HG02840 (cell line): ENCODE measurements around the gene KRT74.

Source experiments
- ATAC-seq: cut with Tn5 transposase; IDR thresholded peaks from one replicate; pipeline ENCODE4 v1.9.1; 2021; ENCODE audit warnings: mild to moderate bottlenecking, moderate library complexity, moderate number of reproducible peaks; ENCODE audit not compliant: unreplicated experiment, low FRiP score

KRT74 gene

DNA sequence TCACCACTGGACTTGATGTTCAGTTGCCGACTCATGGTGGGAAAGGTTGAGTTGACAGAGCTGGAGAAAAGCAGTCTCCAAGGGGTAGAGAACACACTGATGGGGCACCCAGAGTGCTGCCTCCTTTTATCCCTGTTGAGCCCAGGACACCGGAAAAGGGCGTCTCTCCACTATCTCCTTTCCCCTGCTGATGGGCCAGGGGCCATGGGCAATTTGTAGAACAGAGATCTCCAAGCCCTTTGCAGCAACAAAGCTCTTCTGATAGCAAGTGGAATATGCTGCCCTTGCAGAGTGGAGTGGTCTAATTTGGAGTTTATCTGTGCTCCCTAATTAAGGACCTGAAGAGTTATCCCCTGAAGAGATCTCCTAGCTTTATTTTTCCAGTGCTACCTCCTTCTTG lies at the start of gene KRT74:
Gene KRT74 (minus strand): TSS at position 101 of the 400 bp plus-strand sequence. CDS start 66 bp downstream, at position 35.
- ATAC-seq = no peak

DNA sequence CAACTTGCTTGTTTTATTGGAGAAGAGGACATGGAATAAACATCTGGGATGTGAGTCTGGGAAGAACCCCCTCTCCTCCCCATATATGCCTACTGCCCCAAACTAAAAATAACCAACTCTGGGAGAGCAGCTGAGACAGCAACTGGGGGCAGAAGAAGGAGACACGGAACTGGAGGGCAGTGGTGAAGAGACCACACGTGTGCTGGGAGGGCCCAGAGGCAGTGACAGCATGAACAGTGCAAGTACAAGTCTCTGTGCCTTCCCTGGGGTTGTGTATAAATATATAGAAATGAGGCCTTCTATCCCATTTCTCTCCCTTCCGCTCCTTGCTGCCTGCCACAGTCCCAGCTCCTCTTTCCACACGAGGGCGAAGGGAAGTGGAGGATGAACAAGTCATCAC lies 48.7 kb upstream of the KRT74 start:
- ATAC-seq = no peak

DNA sequence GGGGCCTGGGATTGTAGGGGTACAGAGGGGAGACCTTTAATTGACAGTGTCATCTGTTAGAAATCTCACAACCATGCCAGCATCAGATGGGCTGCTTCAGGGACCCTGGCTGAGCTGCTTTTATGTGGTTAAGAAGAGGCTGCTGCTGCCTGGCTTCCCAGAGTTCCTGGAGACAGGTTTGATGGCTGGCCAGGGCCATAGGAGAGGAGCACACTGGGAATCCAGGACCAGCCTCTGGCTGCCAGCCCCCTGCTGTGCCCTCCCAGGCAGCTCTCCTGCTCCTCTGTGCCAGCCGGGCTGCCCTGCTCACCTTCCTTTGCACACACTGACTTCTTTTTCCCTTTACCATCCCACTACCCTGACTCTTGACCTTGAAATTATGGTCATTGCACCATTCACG lies 45.2 kb upstream of the KRT74 start:
- no peak for ATAC-seq

DNA sequence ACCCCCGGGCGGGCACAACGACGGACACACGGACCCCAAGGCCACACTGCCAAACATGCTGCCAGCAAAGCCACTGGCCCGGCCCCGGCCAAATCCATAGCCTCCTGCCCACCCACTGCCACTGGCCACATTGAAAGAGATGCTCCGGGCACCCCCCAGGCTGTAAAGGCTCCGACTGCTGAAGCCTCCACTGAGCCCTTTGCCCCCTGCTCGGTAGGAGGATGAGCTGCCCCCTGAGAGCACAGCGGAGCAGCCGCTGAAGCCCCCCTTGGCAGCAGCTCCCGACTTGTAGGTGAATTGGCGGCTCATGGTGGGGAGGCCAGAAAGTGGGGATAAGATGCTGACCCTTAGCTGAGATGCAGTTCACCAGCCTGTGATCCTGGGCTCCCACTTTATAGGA lies 44.6 kb upstream of the KRT74 start, which contains the start of gene KRT73:
Gene KRT73 (minus strand): TSS at position 344 of the 400 bp plus-strand sequence. CDS start 35 bp downstream, at position 309.
- no peak for ATAC-seq

DNA sequence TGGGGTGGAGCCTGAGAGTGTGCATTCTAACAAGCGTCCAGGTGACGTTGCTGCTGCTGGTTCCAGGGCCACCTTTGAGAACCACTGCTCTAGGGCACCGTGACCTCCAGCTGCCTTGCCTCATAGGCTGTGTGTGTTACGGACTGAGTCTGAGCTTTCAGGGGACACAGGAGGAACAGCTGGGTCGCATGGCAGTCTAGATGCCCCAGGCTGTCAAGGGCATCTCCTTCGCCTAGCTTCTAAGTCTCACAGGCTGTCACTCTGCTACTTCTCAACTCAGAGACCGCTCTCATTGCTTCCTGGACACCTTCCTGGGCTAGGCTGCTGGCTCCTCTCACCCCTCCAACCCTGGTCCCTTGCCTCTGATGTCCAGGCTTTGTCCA lies 43.8 kb upstream of the KRT74 start:
- ATAC-seq = no peak

DNA sequence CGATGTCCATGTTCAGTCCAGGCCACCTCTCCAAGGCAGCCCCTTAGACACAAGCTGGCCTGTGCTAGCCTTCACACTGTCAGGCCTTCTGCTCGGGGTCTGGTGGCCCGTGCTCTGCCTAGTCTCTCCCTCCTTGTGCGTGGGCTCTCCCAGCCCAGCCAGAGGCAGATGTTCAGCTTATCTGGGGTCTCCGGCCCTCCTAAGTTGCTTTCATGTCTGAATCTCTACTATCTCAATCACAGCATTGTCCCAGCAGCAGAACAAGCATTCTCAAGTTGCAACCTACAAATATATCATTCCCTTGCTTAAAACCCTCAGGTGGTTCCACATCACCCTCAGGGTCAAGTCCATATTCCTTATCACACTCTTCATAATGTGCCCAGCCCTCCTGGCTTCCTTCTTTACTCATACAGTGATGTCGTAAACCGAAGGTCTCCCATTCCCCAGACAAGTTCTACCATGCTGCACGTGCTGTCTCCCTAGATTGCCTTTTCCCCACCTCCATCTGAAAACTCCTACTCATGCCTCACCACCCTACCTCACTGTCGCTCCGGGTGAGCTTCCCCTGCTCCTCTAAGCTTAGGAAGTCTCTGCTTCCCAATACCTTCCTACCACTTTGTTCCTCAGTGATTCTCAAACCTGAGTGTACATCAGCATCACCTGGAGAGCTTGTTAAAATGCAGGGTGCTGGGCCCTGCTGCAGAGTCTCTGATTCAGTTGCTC lies 43.2 kb upstream of the KRT74 start:
- ATAC-seq = no peak

DNA sequence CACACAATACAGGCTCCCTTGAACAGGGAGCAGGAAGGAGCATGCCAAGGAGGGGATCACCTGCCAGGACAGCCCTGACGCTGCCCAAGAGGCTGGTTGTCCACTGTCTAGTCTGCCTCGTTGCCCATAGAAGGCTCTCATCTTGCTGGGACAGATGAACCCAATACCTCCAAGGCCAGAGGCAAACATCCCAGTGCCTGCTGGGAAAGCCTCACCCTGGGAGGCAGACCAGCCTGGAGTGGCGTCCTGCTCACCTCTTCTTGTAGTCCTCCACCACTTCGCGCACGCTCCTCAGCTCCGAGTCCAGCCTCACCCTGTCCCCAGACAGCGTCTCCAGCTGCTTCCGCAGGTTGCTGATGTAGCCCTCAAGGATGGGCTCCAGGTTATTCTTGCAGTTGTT lies 42.3 kb upstream of the KRT74 start:
- ATAC-seq = no peak

DNA sequence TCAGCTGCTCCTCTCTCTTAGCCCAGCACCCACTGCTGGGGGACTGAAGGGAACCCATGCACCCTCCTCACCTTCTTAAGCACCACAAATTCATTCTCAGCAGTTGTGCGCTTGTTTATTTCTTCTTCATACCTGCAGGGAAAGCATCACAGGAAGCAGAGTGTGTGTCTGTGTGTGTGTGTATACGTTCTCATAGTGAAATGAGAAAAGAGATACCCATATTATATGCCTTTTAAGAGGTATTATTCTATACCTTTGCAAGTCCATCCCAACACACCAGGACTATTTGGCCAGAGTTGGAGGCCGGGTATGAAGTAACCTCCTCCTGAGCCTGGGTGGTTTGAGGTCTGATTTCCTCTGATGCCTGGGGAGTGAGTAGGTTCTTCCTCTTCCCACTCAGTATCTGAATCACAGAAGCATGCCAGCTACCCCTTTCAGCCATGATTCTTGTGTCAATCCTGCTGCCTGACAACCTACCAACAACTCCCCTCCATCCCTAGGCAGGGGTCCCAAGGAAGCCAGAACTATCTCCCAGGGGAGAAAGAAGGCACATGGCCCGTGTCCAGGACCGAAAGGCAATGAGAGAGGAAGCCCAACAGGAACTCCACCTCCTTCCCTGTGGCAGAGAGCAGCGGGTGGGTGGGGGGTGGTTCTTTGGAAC lies 41.7 kb upstream of the KRT74 start:
- ATAC-seq = no peak

DNA sequence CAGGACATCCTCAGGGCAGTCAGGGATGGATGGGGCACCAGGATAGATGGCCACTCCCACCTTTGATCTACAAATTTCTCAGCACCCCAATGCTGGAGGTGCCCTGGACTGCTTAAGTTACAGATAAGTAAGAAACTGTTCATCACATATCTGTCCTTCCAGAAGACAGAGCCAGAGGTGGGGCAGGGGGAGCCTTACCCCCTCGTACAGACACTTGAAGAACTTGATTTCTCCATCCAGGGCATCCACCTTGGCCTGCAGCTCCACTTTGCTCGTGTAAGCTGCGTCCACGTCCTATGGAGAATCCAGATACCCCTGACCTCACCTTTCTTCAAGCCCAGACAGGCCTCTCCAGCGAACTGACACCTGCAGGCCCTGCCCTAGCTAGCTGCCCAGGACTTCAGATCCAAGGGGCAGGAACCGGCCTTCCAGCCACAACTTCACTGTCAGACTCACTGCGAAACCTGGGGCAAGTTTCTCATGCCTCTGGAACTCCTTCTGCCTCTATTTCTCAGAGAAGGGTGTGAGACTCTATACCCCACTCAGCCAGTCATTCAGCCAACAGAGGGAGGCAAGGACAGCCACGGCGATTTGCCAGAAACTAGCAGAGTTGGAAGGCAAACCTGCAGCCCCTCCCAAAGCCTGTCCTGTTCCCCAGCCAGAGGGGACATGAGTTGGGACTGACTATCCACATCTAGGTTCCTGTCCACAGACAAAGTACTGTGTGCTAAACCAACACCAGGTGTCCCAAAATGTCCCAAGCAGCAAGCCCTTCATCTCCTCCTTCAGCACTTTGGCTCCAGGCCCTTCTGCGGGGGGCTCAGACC lies 41.0 kb upstream of the KRT74 start:
- no peak for ATAC-seq

DNA sequence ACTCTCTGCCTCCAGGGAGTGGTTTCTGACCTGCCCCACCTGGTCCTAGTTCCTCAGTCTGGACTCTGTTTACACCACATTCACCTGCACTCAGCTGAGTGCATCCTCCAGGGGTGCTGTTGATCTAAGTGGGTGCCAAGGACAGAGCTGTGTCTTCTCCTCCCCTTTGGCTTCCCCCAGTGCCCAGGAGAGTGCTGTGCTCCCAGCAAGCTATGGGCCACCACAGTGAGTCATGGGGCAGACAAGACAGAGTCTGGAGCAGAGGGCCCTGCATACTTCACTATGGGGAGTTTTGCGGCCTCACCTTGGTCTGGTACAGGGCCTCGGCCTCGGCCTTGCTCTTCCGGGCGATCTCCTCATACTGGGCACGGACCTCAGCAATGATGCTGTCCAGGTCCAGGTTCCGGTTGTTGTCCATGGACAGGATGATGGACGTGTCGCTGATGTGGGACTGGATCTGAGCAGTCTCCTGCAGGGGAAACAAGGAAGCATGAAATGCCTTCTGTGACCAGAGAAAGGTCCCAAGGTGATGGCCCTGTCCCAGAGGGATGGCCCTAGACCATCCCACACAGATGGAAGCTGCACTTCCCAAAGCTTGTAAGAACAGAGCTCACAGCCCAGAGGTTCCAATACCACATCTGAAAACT lies 39.9 kb upstream of the KRT74 start:
- ATAC-seq = no peak

DNA sequence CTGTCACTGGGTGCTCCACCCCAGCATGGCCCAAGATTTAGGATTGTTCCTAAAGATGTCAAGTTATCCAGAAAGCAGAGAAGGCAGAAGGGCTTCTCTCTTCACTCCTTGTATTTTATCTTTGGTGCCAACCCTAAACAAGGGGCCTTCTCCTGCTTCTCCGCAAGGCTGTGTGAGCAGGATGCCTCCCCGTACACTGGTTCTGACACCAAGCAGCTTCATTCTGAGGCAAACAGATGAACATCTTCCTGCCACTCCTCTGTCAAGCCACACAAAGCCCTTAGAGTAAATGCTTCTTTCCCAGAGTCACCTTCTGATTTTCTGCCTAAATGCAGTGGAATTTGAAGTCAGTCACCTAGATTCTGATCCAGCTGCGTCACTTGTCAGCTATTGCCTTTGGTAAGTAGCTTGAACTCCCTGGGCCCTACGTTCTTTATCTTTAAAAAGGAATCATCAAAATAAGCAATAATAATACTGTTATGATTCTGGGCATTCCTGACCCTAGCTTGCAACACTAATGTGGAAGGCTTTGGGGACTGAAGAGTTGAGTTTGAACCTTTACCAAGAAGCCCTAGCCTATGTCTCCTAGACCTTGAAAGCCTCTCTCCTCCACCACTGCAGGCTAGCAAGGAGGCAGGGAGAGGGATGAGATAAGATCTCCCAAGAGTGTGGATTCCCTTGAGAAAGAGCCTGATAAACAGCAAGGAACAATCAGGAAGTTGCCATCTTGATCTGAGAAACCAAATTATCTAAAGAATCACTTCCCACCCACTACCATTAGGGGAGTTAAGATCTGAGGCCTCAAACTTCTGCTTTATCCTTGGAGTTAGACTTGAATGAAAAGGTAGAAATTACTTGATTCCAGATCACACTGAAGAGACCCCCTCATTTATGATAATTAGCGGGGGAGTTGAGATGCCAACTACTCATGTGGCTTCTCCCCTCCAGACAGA lies 39.1 kb upstream of the KRT74 start:
- no peak for ATAC-seq

DNA sequence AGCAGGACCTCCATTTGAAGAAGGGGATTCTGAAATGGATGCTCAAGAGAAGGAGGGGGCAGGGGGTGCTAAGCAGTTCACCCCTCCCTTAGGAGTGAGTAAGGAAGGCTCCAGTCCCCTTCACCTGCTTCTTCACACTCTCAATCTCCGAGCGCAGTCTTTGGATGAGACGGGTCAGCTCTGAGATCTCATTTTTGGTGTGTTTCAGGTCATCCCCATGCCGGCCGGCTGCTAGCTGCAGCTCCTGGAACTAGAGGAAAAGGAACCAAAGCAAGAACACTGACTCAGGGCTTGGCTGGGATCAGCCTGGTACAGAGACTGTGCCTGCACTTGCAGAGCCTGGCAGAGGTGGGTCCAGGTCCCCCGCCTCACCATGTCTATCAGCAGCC lies 37.4 kb upstream of the KRT74 start:
- ATAC-seq = no peak

DNA sequence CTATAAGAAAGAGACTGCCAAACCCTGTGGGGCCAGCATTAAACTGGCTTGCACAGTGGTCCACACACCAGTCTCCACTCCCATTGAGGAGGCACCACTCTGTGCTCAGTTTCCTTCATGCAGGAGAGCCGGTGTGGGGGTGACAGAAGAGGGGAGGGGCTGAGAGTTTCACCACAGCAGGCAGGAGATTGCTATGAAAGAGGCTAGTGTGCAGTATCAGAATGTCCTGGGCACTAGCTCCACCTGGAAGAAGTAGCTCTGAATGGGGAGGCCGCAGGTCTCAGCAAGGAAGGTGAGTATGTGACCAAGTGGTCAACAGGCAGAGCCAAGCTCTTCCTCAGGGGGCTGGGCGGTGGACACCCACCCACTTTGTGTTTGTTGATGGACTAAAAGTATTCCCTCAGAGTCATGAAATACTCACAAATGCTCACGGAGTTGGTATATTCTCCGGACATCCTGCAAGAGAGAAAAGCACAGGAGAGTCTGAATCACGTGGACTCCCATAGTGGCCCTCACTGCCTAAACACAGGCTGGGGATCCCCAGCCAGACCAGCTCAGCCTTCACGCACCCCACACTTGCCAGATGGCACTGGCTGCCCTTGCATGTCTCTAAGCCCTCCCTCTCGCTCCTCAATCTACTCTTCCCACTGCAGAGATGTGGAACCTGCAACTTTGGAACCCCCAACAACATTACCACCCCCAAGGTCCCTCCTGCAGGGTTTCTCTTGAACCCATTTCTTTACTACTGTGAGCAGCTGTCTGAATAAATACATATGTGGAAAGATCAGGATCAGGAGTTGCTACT lies 35.4 kb upstream of the KRT74 start:
- no peak for ATAC-seq

DNA sequence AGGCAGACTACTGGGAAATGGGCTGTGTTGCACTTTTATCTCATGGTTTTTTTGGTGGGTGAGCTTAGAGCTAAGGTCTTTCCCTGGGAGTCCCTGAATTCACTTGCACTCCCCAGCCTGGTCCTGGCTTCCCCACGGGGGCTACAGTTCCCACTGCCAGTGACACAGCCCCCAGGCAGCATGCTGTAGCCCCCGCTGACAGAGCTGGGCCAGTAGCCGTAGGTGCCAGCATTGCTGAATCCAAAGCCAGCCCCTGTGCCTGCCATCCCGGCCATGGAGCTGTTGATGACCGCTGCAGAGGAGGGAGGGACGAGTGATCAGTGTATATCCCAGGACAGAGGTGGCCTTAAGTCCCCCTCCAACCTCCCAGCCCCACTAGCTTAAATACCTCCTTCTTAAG lies 34.5 kb upstream of the KRT74 start:
- ATAC-seq = no peak

DNA sequence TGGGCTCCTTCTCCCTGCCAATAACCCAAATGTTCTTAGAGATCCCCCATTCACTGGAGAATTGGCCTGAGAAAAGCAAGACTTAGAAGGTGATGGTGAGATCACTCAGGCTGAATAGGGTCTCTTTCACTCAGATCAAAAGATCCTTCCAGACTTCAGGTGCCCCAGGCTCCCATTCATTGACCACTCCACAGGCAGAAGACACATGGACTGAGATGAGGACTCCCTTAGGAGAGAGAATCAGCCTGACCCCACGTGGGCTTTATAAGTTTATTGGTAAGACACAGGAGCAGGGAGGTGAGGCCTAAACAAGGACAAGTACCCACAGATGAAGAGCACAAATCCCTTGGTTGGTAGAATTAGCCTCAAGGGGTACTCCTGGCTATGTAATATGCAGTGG lies 33.7 kb upstream of the KRT74 start:
- ATAC-seq = no peak

DNA sequence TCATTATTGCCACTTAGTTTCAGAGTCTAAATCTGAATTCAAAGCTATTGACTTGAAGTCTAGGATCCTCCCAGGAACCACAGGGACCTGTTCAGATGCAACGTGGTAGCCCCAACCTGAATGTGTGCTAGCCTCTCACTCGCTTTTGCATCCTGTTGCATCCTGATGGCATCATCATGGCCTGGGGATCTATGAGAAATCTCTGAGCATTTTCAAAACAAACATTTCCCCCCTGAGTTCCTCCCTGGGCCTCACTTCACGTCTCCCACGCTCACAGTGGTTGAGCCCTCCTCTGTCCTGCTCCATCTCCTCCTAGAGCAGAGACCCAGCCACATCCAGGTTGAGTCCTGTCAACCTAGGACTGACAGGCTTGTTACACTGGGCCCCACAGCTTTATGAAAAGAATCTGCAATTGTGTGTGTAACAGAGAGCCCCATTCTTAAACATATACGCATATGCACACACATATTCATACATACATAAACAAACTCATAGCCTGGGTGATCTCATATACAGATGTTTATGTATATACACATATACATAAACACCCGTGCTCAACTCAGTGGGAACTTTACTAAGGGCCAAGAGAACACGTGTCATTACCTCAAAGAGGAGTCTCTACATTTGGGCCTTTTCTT lies 33.1 kb upstream of the KRT74 start:
- no peak for ATAC-seq

DNA sequence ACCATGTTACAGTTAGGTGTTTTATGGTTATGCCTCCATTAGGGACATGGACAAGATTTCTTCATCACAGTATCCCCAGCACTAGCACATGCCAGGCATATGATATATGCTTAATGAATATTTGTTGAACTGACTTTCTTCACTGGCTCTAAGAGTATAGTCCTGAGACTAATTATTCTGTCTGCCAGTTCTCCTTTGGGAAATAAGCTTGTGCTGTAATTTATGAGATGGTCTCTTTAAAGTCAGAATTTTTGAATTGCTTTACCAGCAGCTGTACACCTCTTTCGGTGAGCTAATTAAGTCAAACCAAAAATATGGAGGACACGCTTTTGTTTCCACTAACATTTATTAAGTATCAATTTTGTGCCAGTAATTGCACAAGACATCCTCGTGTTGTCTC lies 32.5 kb upstream of the KRT74 start:
- no peak for ATAC-seq

DNA sequence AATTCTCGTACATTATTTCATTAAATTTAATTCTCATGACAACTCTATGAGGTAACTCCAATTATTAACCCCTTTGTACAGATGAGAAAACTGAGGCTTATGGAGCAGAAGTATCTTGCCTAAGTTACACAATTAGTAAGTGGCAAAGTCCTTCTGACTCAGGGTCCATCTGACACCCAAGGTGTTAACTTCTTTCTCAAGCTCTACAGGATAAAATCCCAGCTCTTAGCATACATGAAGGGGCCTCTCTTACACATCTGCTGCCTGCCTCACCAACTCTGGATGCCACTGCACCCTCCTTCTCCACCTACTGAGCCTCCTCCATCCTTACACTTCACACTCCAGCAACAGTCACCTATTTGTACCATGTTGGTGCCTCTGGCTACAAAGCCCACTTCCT lies 31.9 kb upstream of the KRT74 start:
- ATAC-seq = no peak

DNA sequence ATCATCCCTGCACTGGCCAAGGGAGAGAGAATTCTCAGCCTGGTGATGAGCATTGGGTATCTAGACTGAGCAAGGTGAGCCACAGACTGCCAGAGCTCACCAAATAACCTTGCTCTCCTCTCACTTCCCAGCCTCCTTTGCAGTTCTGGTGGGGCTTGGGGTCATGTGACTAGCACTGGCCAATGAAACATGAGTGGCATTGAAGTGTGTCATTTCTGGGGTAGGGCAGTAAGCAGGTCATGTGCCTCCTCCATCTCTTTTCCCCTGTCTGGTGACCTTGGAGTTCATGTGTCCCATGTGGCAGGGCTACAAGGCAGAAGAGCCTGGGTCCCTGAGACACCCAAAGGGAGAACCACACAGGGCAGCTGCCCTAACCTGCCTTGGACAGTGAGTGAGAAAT lies 31.2 kb upstream of the KRT74 start:
- ATAC-seq = no peak
